ENCODE data around the gene CCDC80. TPM values are rescaled to one million over a fixed set of nuclear protein-coding genes. Genes with fewer than 3 reads are reported as not detected.

The CCDC80 gene
- total and polyA plus RNA-seq, 2 of the 4 experiments (the other 2 are of a cell fraction), result 387 to 418 TPM

- H3K14ac ChIP-seq (replicated peaks; ENCODE audit: low read depth, low read length), result no peak overlapping the region
- ChIA-PET CTCF (interaction anchor here (0.8 kb wide), 1 partner anchor 11 kb away, joined by 3 read pairs; no protein-coding TSS in a partner anchor), POLR2A (ENCODE audit: unreplicated experiment) (no interaction called here)
- no peak overlapping the region for H2AK5ac ChIP-seq (ENCODE audit: low read depth, low read length)
- no peak overlapping the region for H3K27ac ChIP-seq (ENCODE audit: insufficient read depth, low read length)
- dilution Hi-C loops (cut with HindIII; ENCODE audit: low sequenced_read_pairs, unreplicated experiment), result loop anchor here (25.0 kb wide), 1 partner anchor 394 kb away; the partner anchor contains the start of genes CD200R1 and GTPBP8
- H3K4me3 ChIP-seq (ENCODE audit: insufficient read depth, low read depth, low read length), result no peak overlapping the region
- no peak overlapping the region for H2BK120ac ChIP-seq (ENCODE audit: low read depth, low read length)
- DNase-seq (no peak), ATAC-seq (ENCODE audit: low read depth) (no peak)
- H3K23ac ChIP-seq (ENCODE audit: low read depth, low read length), result no peak overlapping the region
- H3K9ac ChIP-seq (ENCODE audit: low read depth, low read length), result no peak overlapping the region
- no peaks in the 10 kb centered on the region for H3K79me1 ChIP-seq (ENCODE audit: low read depth in 1 of 2, low read length in 2 of 2)
- H3K36me3 ChIP-seq (ENCODE audit: control insufficient read depth, insufficient read depth, low read length), result 0 out of 2 replicates have a peak, but pooled peaks cover 3% of the 10 kb centered on the region
- no peak overlapping the region for H3K18ac ChIP-seq (ENCODE audit: low read depth, low read length)
- TF ChIP-seq SMC3 (IDR thresholded peaks at IDR 0.05; ENCODE audit: low read depth, low read length) (no peak), CTCF (conservative IDR thresholded peaks at IDR 0.05; ENCODE audit: low read depth, low read length) (no peak), MAZ (IDR thresholded peaks at IDR 0.05; ENCODE audit: borderline replicate concordance, low read depth, low read length) (no peak), BHLHE40 (IDR thresholded peaks at IDR 0.05; ENCODE audit: low read depth, low read length) (no peak), USF2 (IDR thresholded peaks at IDR 0.05; ENCODE audit: low read depth, low read length) (no peak), ELK1 (IDR thresholded peaks at IDR 0.05; ENCODE audit: borderline replicate concordance, low read depth, low read length) (no peak), CEBPB (IDR thresholded peaks at IDR 0.05; ENCODE audit: low read depth, low read length) (no peak), MAFK (IDR thresholded peaks at IDR 0.05; ENCODE audit: low read depth, low read length) (no peak), RCOR1 (IDR thresholded peaks at IDR 0.05; ENCODE audit: insufficient replicate concordance, low read length) (no peak), NFE2L2 (IDR thresholded peaks at IDR 0.05; ENCODE audit: low read depth, low read length) (no peak), MXI1 (IDR thresholded peaks at IDR 0.05; ENCODE audit: borderline replicate concordance, low read depth, low read length) (no peak), POLR2A (IDR thresholded peaks at IDR 0.05; ENCODE audit: low read depth, low read length) (no peak), RAD21 (IDR thresholded peaks at IDR 0.05; ENCODE audit: low read length) (no peak), CHD1 (IDR thresholded peaks at IDR 0.05; ENCODE audit: low read depth, low read length) (no peak), RFX5 (IDR thresholded peaks at IDR 0.05; ENCODE audit: low read depth, low read length) (no peak), FOS (IDR thresholded peaks at IDR 0.05; ENCODE audit: low read depth, low read length) (no peak)
- H4K20me1 ChIP-seq (ENCODE audit: insufficient read depth, low read length), result no peaks in the 10 kb centered on the region
- intact Hi-C loops (cut with micrococcal nuclease), result no loop called here
- no peaks in the 10 kb centered on the region for H3K4me1 ChIP-seq (ENCODE audit: control insufficient read depth, insufficient read depth, low read length)
- H3K27me3 ChIP-seq (ENCODE audit: control insufficient read depth, insufficient read depth, low read length), result no peaks in the 10 kb centered on the region
- no peak overlapping the region for H2BK15ac ChIP-seq (ENCODE audit: low read depth, low read length)
- H2BK20ac ChIP-seq (ENCODE audit: low read depth, low read length), result no peak overlapping the region
- H4K5ac ChIP-seq (ENCODE audit: low read depth, low read length), result no peak overlapping the region
- no peak overlapping the region for H4K8ac ChIP-seq (ENCODE audit: low read depth in 2 of 2, low read length in 2 of 2)
- no peaks in the 10 kb centered on the region for H3K9me1 ChIP-seq (ENCODE audit: insufficient read depth, low read length)
- in situ Hi-C loops (cut with MboI; ENCODE audit: low sequenced_read_pairs), result no loop called here
- no TSS peak for BruUV-seq (replicated peaks)
- H3K9me3 ChIP-seq (ENCODE audit: control insufficient read depth, insufficient read depth, low read length), result no peaks in the 10 kb centered on the region
- no peak overlapping the region for H3K56ac ChIP-seq (ENCODE audit: extremely low read depth, insufficient read depth, low read length)
- no peak overlapping the region for H2BK5ac ChIP-seq (ENCODE audit: low read depth, low read length, poor library complexity, severe bottlenecking)
- H3K4me2 ChIP-seq (ENCODE audit: low read depth, low read length), result no peak overlapping the region
- H4K91ac ChIP-seq (ENCODE audit: insufficient read depth, low read depth, low read length), result no peak overlapping the region
- no peak overlapping the region for H3K4ac ChIP-seq (ENCODE audit: low read depth, low read length)
- H2AFZ ChIP-seq (replicated peaks; ENCODE audit: low read length, poor library complexity), result no peak overlapping the region
- H2AK9ac ChIP-seq (replicated peaks; ENCODE audit: low read depth, low read length, poor library complexity), result no peak overlapping the region
Measured at GRCh38 chr3:112593258-112593657, 47.7 kb downstream of the CCDC80 start.

All from IMR-90 (cell line).